RKO (cell line): Measurements from ENCODE around the gene TTC34.

Experiments
- DNase-seq: peaks from one replicate; pipeline ENCODE4 v3.0.0-alpha.2; 2016; ENCODE audit warnings: low spot score

The TTC34 gene

DNA sequence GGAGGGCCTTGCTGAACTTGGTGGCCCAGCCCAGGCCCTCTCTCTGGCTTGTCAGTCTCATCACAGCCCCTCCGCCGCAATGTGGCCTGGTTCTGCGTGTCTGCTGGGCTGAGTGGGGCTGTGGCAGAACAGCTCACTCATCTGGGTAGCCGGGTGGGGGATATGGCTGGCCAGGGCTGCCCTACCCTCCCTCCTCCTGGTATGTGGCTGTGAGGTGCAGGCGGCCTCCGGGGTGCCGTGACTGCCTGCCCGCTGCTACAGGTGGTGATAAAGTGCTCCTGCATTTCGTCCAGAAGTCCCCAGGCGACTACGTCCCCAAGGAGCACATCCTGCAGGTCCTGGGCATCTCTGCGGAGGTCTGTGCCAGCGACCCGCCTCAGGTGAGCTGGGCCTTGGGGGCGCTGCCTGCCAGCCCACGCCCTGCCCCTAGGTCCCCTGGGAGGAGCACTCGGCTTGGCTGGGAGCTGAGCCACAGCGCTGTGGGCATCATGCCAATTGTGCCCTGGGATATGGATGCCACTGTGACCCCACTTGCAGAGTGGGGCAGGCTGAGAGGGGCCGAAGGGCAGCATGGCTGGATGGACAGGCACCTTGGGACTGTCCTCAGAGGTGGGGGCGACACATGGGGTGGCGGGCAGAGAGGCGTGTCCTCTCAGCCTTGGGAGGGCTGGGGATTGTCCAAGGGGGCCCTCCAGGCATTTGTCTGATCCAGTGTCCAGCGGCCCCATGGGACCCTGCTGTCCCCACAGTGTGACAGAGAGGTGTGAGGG lies 212.6 kb downstream of the TTC34 start:
- no peak for DNase-seq

- DNase-seq: peak; percentile 14
These were observed 213.5 kb downstream of the TTC34 start for GRCh38 chr1:2587860-2588571.

DNA sequence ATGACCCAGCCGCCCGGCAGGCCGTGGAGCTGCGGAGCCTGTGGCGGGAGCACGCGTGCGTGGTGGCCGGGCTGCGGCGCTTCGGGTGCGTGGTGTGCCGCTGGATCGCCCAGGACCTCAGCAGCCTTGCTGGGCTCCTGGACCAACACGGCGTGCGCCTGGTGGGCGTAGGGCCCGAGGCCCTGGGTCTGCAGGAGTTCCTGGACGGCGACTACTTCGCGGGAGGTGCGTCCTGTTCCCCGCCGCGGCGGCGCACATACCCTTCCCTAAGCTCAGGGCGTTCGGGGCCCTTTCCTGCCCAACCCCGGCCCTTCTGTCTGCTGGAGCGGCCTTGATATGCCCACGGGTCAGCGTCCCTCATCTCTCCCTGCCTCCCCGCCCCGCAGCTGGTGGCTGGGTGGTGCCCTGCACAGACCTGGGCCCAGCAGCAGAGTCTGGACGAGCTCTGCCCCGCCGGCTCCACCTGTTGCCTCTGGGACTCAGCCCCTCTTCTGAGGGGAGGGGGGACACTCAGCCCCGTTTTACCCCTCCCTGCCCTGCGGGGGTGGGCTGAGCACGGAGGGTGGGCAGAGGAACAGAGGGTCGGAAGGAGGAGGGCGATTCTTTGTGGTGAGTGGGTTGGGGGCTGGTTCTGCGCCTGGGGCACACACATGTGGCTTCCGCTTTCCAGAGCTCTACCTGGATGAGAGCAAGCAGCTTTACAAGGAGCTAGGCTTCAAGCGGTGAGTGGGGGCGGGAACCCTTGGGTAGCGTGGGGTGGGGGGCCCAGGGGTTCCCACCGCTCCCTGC lies 214.2 kb downstream of the TTC34 start:
- DNase-seq: peak; percentile 44

- DNase-seq: peak; percentile 97
These were observed 215.1 kb downstream of the TTC34 start, which contains the start of gene PRXL2B for GRCh38 chr1:2586154-2587070. Gene PRXL2B (plus strand): TSS chr1:2586777. CDS start chr1:2586886, 109 bp downstream.
